SK-N-SH treated with all-trans-retinoic acid at 6 μM for 48 hours (cell line): ENCODE results near the gene PRDM5.
A peak's percentile ranks its signal among the peaks of the same experiment; 100 is the strongest.

ENCODE experiments used
- ATAC-seq: fragments of 200-7000 bp; cut with Tn5 transposase; 3 replicates; pipeline ENCODE4 v1.9.1; 2020; ENCODE audit warnings: mild to moderate bottlenecking, moderate library complexity
- BACH2 ChIP-seq: fragments of 250-450 bp; sonication (Bioruptor Pico); IDR thresholded peaks from 2 replicates; pipeline ENCODE4 v1.9.0; 2021; ENCODE audit warnings: mild to moderate bottlenecking, borderline replicate concordance
- CREB5 ChIP-seq: fragments of 250-450 bp; sonication (Bioruptor Pico); IDR thresholded peaks from 2 replicates; pipeline ENCODE4 v1.5.1; 2020; ENCODE audit warnings: low read depth, mild to moderate bottlenecking, moderate library complexity
- CSDC2 ChIP-seq: fragments of 250-450 bp; sonication (Bioruptor Pico); IDR thresholded peaks from 2 replicates; pipeline ENCODE4 v1.5.0; 2020; ENCODE audit warnings: mild to moderate bottlenecking, moderate library complexity
- CSRNP3 ChIP-seq: fragments of 250-450 bp; sonication (Bioruptor Pico); IDR thresholded peaks from 2 replicates; pipeline ENCODE4 v1.5.1; 2021; ENCODE audit warnings: mild to moderate bottlenecking, moderate library complexity
- ESRRG ChIP-seq: fragments of 250-450 bp; sonication (Bioruptor Pico); IDR thresholded peaks from 2 replicates; pipeline ENCODE4 v1.6.1; 2021; ENCODE audit warnings: mild to moderate bottlenecking
- GLIS3 ChIP-seq: fragments of 250-450 bp; sonication (Bioruptor Pico); IDR thresholded peaks from 2 replicates; pipeline ENCODE4 v1.5.0; 2020; ENCODE audit warnings: mild to moderate bottlenecking, moderate library complexity
- ISL1 ChIP-seq: fragments of 250-450 bp; sonication (Bioruptor Pico); IDR thresholded peaks from 2 replicates; pipeline ENCODE4 v2.1.2; 2022; ENCODE audit warnings: mild to moderate bottlenecking, moderate library complexity
- OSR1 ChIP-seq: fragments of 250-450 bp; sonication (Bioruptor Pico); IDR thresholded peaks from 2 replicates; pipeline ENCODE4 v1.8.0; 2022; ENCODE audit warnings: moderate library complexity, mild to moderate bottlenecking, inconsistent platforms
- PATZ1 ChIP-seq: fragments of 250-450 bp; sonication (Bioruptor Pico); IDR thresholded peaks from 2 replicates; pipeline ENCODE4 v1.8.0; 2020; ENCODE audit warnings: mild to moderate bottlenecking, moderate library complexity, borderline replicate concordance
- POU6F1 ChIP-seq: fragments of 250-450 bp; sonication (Bioruptor Pico); IDR thresholded peaks from 2 replicates; pipeline ENCODE4 v1.8.0; 2021; ENCODE audit warnings: low read depth, mild to moderate bottlenecking, moderate library complexity, borderline replicate concordance
- PPARA ChIP-seq: fragments of 250-450 bp; sonication (Bioruptor Pico); IDR thresholded peaks from 2 replicates; pipeline ENCODE4 v1.5.0; 2020; ENCODE audit warnings: mild to moderate bottlenecking, borderline replicate concordance
- RARB ChIP-seq: fragments of 250-450 bp; sonication (Bioruptor Pico); IDR thresholded peaks from 2 replicates; pipeline ENCODE4 v1.8.0; 2021; ENCODE audit warnings: mild to moderate bottlenecking, moderate library complexity
- TCF4 ChIP-seq: fragments of 250-450 bp; sonication (Bioruptor Pico); IDR thresholded peaks from 2 replicates; pipeline ENCODE4 v1.8.0; 2021; ENCODE audit warnings: mild to moderate bottlenecking, moderate library complexity, borderline replicate concordance
- TOX ChIP-seq: fragments of 250-450 bp; sonication (Bioruptor Pico); IDR thresholded peaks from 2 replicates; pipeline ENCODE4 v1.8.0; 2021; ENCODE audit warnings: mild to moderate bottlenecking, moderate library complexity, borderline replicate concordance
- TSHZ2 ChIP-seq: fragments of 250-450 bp; sonication (Bioruptor Pico); IDR thresholded peaks from 2 replicates; pipeline ENCODE4 v1.5.0; 2020; ENCODE audit warnings: mild to moderate bottlenecking, moderate library complexity
- ZC3H10 ChIP-seq: fragments of 250-450 bp; sonication (Bioruptor Pico); IDR thresholded peaks from 2 replicates; pipeline ENCODE4 v1.5.1; 2021; ENCODE audit warnings: mild to moderate bottlenecking, moderate library complexity
- ZFP3 ChIP-seq: fragments of 250-450 bp; sonication (Bioruptor Pico); IDR thresholded peaks from 2 replicates; pipeline ENCODE4 v1.5.0; 2020; ENCODE audit warnings: mild to moderate bottlenecking, moderate library complexity
- ZFP30 ChIP-seq: fragments of 450-650 bp; formaldehyde crosslinking; IDR thresholded peaks from 2 replicates; pipeline ENCODE4 v1.5.0; 2022; ENCODE audit warnings: mild to moderate bottlenecking, moderate library complexity
- ZNF565 ChIP-seq: fragments of 450-650 bp; formaldehyde crosslinking; conservative IDR thresholded peaks from 2 replicates; pipeline ENCODE4 v1.5.0; 2020; ENCODE audit warnings: low read depth, mild to moderate bottlenecking, moderate library complexity
- ZNF70 ChIP-seq: fragments of 450-650 bp; formaldehyde crosslinking; IDR thresholded peaks from 2 replicates; pipeline ENCODE4 v1.5.0; 2020; ENCODE audit warnings: mild to moderate bottlenecking, moderate library complexity
- ZNF8 ChIP-seq: fragments of 450-650 bp; formaldehyde crosslinking; IDR thresholded peaks from 2 replicates; pipeline ENCODE4 v1.5.0; 2020; ENCODE audit warnings: mild to moderate bottlenecking, moderate library complexity

Gene PRDM5

GRCh38 chr4:120837656-120838055, 84.9 kb downstream of the PRDM5 start:
- TF ChIP-seq TOX (CRISPR knock-in tag) (no peak), ESRRG (CRISPR knock-in tag) (no peak), BACH2 (CRISPR knock-in tag) (no peak), POU6F1 (no peak), CSRNP3 (no peak), TCF4 (no peak), ZFP30 (CRISPR knock-in tag) (no peak), CSDC2 (CRISPR knock-in tag) (no peak), OSR1 (CRISPR knock-in tag) (no peak), PATZ1 (no peak), ZNF565 (no peak), TSHZ2 (no peak), ZNF8 (CRISPR knock-in tag) (no peak), ZC3H10 (no peak), ISL1 (CRISPR knock-in tag) (no peak), RARB (CRISPR knock-in tag) (no peak)
- ATAC-seq: no peak

- ATAC-seq: no peak
- TF ChIP-seq ZFP30 (CRISPR knock-in tag) (no peak), TOX (CRISPR knock-in tag) (no peak), ISL1 (CRISPR knock-in tag) (no peak), ESRRG (CRISPR knock-in tag) (no peak), TCF4 (no peak), CREB5 (no peak), ZFP3 (CRISPR knock-in tag) (no peak), POU6F1 (no peak), PPARA (no peak), CSDC2 (CRISPR knock-in tag) (no peak), ZNF565 (no peak), OSR1 (CRISPR knock-in tag) (no peak), ZNF70 (CRISPR knock-in tag) (no peak), GLIS3 (CRISPR knock-in tag) (no peak)
Measured at GRCh38 chr4:120835342-120835741, 87.2 kb downstream of the PRDM5 start.

- peak; percentile 38; the same call in 1 of the 2 replicates for TF ChIP-seq TSHZ2
- peak; percentile 33; the same call in 1 of the 2 replicates for TF ChIP-seq ISL1 (CRISPR knock-in tag)
- no peak for TF ChIP-seq CSDC2 (CRISPR knock-in tag)
- TF ChIP-seq PPARA: no peak
- TF ChIP-seq BACH2 (CRISPR knock-in tag): no peak
- peak; percentile 86 for TF ChIP-seq TCF4
- ATAC-seq: peak; percentile 55; the same call in 1 of the 3 replicates
Measured at GRCh38 chr4:120830204-120830603, 92.3 kb downstream of the PRDM5 start.
